ENCODE results near the gene PPARD.

GRCh38 chr6:35370124-35370741 is 27.9 kb downstream of the PPARD start:
- TF ChIP-seq POLR2A (IDR thresholded peaks at IDR 0.05) (no peak), CTCF (IDR thresholded peaks at IDR 0.05) (no peak)
